OCI-LY1 (cell line): Measurements from ENCODE around the gene AGTRAP.

Experiments used
- H2AFZ ChIP-seq: fragments of 200-600 bp; sonication (generic), shearing (Covaris generic); 2 replicates; pipeline ENCODE4 v1.6.0; 2014; ENCODE audit warnings: antibody characterized with exemption, mild to moderate bottlenecking, low read length
- H3F3A ChIP-seq: fragments of 200-600 bp; sonication (generic), shearing (Covaris generic); 2 replicates; pipeline ENCODE4 v1.6.0; 2014; ENCODE audit warnings: mild to moderate bottlenecking, antibody characterized with exemption, low read length, moderate library complexity; ENCODE audit not compliant: insufficient read depth
- H3K27ac ChIP-seq: fragments of 200-600 bp; sonication (generic); 2 replicates; pipeline ENCODE4 v1.5.1; 2014; ENCODE audit warnings: low read length, mixed run types, mild to moderate bottlenecking, low read depth; ENCODE audit not compliant: poor library complexity, severe bottlenecking
- H3K27me3 ChIP-seq: fragments of 200-600 bp; sonication (generic); 2 replicates; pipeline ENCODE4 v1.6.0; 2014; ENCODE audit warnings: antibody characterized with exemption, mild to moderate bottlenecking, low read length, moderate library complexity; ENCODE audit not compliant: insufficient read depth
- H3K36me3 ChIP-seq: fragments of 200-600 bp; sonication (generic); 2 replicates; pipeline ENCODE4 v1.6.1; 2014; ENCODE audit warnings: mild to moderate bottlenecking, antibody characterized with exemption, low read length, moderate library complexity, mixed read lengths; ENCODE audit not compliant: insufficient read depth
- H3K4me1 ChIP-seq: fragments of 200-600 bp; sonication (generic); 2 replicates; pipeline ENCODE4 v1.5.1; 2014; ENCODE audit warnings: mild to moderate bottlenecking, low read length, moderate library complexity; ENCODE audit not compliant: insufficient read depth, severe bottlenecking
- H3K4me2 ChIP-seq: fragments of 200-600 bp; sonication (generic), shearing (Covaris generic); 2 replicates; pipeline ENCODE4 v1.6.1; 2014; ENCODE audit warnings: low read length
- H3K4me3 ChIP-seq: fragments of 200-600 bp; sonication (generic); 2 replicates; pipeline ENCODE4 v1.5.1; 2014; ENCODE audit warnings: low read length, low read depth, mild to moderate bottlenecking, mixed read lengths; ENCODE audit not compliant: poor library complexity, severe bottlenecking
- H3K79me2 ChIP-seq: fragments of 200-600 bp; shearing (Covaris generic); 2 replicates; pipeline ENCODE4 v1.6.1; 2016; ENCODE audit warnings: mixed run types, low read length, mixed read lengths; ENCODE audit not compliant: insufficient read depth
- H3K9ac ChIP-seq: fragments of 200-600 bp; sonication (generic), shearing (Covaris generic); 2 replicates; pipeline ENCODE4 v1.6.1; 2014; ENCODE audit warnings: mild to moderate bottlenecking, low read length, mixed read lengths
- H3K9me2 ChIP-seq: fragments of 200-600 bp; sonication (generic), shearing (Covaris generic); 2 replicates; pipeline ENCODE4 v1.6.1; 2014; ENCODE audit warnings: low read depth, mild to moderate bottlenecking, low read length, mixed read lengths
- H3K9me3 ChIP-seq: fragments of 200-600 bp; shearing (Covaris generic); 2 replicates; pipeline ENCODE4 v1.6.1; 2014; ENCODE audit warnings: low read length, mixed read lengths
- H4K20me1 ChIP-seq: fragments of 200-600 bp; sonication (generic), shearing (Covaris generic); 2 replicates; pipeline ENCODE4 v1.6.0; 2016; ENCODE audit warnings: mild to moderate bottlenecking, low read length; ENCODE audit not compliant: insufficient read depth
- EZH2 ChIP-seq: fragments of 200-600 bp; sonication (generic), shearing (Covaris generic); IDR thresholded peaks from 2 replicates; pipeline ENCODE4 v1.8.0; 2017; ENCODE audit warnings: borderline replicate concordance, mixed run types, mild to moderate bottlenecking, antibody characterized with exemption, low read length, moderate library complexity, mixed read lengths
- TF ChIP-seq, protein P1 (sequence below): fragments of 200-600 bp; sonication (generic), shearing (Covaris generic); IDR thresholded peaks from 2 replicates; pipeline ENCODE4 v1.5.1; 2017; ENCODE audit warnings: mild to moderate bottlenecking, antibody characterized with exemption, low read length, moderate library complexity, mixed read lengths

Gene AGTRAP

DNA sequence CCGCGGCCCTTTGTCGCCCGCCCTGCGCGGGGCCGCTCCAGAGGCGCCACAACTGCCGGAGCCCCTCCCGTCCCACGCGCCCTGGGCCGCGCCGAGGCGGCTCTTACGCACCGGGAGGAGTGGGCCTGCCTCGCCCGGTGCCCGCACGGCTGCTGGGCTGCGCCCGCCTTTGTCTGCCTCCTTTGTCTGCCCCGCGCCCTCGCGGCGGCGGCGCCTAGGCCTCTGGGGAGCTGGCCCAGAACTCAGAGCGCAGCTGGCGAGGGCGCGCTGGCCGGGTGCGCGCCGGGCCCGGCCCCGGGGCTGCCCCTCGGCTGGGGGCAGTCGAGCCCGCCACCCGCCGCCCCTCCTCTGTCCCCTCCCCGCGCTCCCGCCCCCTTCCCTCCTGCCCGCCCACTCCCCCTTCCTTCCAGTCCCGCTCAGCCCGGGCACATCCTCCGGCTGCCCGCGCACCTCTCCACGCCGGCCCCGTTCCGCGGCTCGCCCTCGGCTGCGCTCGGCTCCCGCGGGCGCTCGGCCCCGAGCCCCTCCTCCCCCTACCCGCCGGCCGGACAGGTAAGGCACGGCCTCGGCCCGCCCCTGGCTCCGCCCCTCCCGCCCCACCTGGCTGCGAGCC lies 44.5 kb upstream of the AGTRAP start, which contains the start of gene DRAXIN:
Gene DRAXIN, plus strand, starts transcription at position 409 of the 613 bp plus-strand sequence. CDS start 14,549 bp downstream, outside the sequence.
- H3K4me1 ChIP-seq = no peaks in the 10 kb centered on the region
- no peak within 1 kb of the TSS for H2AFZ ChIP-seq
- H3K36me3 ChIP-seq = no peaks in the 10 kb centered on the region
- no peak within 1 kb of the TSS for H3K4me2 ChIP-seq
- H3K27ac ChIP-seq = no peak within 1 kb of the TSS
- no peaks in the 10 kb centered on the region for H3K9me2 ChIP-seq
- TF ChIP-seq, protein P1, sequence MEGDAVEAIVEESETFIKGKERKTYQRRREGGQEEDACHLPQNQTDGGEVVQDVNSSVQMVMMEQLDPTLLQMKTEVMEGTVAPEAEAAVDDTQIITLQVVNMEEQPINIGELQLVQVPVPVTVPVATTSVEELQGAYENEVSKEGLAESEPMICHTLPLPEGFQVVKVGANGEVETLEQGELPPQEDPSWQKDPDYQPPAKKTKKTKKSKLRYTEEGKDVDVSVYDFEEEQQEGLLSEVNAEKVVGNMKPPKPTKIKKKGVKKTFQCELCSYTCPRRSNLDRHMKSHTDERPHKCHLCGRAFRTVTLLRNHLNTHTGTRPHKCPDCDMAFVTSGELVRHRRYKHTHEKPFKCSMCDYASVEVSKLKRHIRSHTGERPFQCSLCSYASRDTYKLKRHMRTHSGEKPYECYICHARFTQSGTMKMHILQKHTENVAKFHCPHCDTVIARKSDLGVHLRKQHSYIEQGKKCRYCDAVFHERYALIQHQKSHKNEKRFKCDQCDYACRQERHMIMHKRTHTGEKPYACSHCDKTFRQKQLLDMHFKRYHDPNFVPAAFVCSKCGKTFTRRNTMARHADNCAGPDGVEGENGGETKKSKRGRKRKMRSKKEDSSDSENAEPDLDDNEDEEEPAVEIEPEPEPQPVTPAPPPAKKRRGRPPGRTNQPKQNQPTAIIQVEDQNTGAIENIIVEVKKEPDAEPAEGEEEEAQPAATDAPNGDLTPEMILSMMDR = no peak
- TF ChIP-seq EZH2 = no peak
- H3F3A ChIP-seq = no peaks in the 10 kb centered on the region
- H3K9me3 ChIP-seq = no peaks in the 10 kb centered on the region
- H3K4me3 ChIP-seq = no peak within 1 kb of the TSS
- peaks cover 3% of the 10 kb centered on the region; the same call in 1 of the 2 replicates for H3K27me3 ChIP-seq
- no peaks in the 10 kb centered on the region for H4K20me1 ChIP-seq
- no peaks in the 10 kb centered on the region for H3K79me2 ChIP-seq
- H3K9ac ChIP-seq = no peak within 1 kb of the TSS

- Histone ChIP-seq H3K4me3 (no peak overlapping the region), H3K4me1 (no peaks in the 10 kb centered on the region), H3K4me2 (no peak overlapping the region), H3K79me2 (no peaks in the 10 kb centered on the region), H3K9ac (no peak overlapping the region), H3K9me2 (no peaks in the 10 kb centered on the region), H2AFZ (no peak overlapping the region), H3K27me3 (peaks cover 3% of the 10 kb centered on the region; the same call in 1 of the 2 replicates), H4K20me1 (no peaks in the 10 kb centered on the region), H3K9me3 (no peaks in the 10 kb centered on the region), H3K36me3 (no peaks in the 10 kb centered on the region), H3F3A (no peaks in the 10 kb centered on the region), H3K27ac (no peak overlapping the region)
- no peak for TF ChIP-seq EZH2
- TF ChIP-seq, protein P1 = no peak
These were observed 43.8 kb upstream of the AGTRAP start for GRCh38 chr1:11691928-11692711.

- no peaks in the 10 kb centered on the region for H3K4me1 ChIP-seq
- no peak overlapping the region for H2AFZ ChIP-seq
- no peaks in the 10 kb centered on the region for H3K79me2 ChIP-seq
- H3K9me3 ChIP-seq = no peaks in the 10 kb centered on the region
- H3K9me2 ChIP-seq = no peaks in the 10 kb centered on the region
- H4K20me1 ChIP-seq = no peaks in the 10 kb centered on the region
- H3K4me2 ChIP-seq = no peak overlapping the region
- TF ChIP-seq, protein P1 = no peak
- no peak for TF ChIP-seq EZH2
- peaks cover 3% of the 10 kb centered on the region; the same call in 1 of the 2 replicates for H3K27me3 ChIP-seq
- no peaks in the 10 kb centered on the region for H3F3A ChIP-seq
- no peak overlapping the region for H3K27ac ChIP-seq
- H3K9ac ChIP-seq = no peak overlapping the region
- H3K36me3 ChIP-seq = no peaks in the 10 kb centered on the region
- H3K4me3 ChIP-seq = no peak overlapping the region
These were observed 42.8 kb upstream of the AGTRAP start for GRCh38 chr1:11693024-11693590.
